Adrenal gland (tissue), 12 donors: Measurements from ENCODE around the gene ADCY4. TPM values are rescaled to one million over a fixed set of nuclear protein-coding genes. Genes with fewer than 3 reads are reported as not detected.

ENCODE experiments used
- DNase-seq, 7 donors: peaks; one replicate each; pipeline ENCODE4 v3.0.0-alpha.2; 2019 to 2020
- H3K27ac ChIP-seq, 5 donors: fragments of 200-600 bp; sonication (generic) in 4 of 5; 1 replicate in 3 of 5; 2 replicates in 2 of 5; pipeline versions ENCODE4 v1.5.1 to v1.8.0; 2016 to 2020; ENCODE audit warnings: mild to moderate bottlenecking in 1 of 5
- H3K27me3 ChIP-seq: fragments of 200-600 bp; 2 replicates; pipeline ENCODE4 v1.8.0; 2021
- H3K36me3 ChIP-seq, 2 donors: fragments of 200-600 bp; replicated peaks in 1 of 2; 1 replicate in 1 of 2; 2 replicates in 1 of 2; pipeline versions ENCODE4 v1.5.1 to v1.8.0; 2018 to 2022
- H3K4me1 ChIP-seq, 2 donors: fragments of 200-600 bp; replicated peaks in 1 of 2; 1 replicate in 1 of 2; 2 replicates in 1 of 2; pipeline versions ENCODE4 v1.5.1 to v1.8.0; 2018 to 2021
- H3K4me3 ChIP-seq, 4 donors: fragments of 200-600 bp; sonication (generic) in 3 of 4; one replicate each; pipeline ENCODE4 v1.5.1; 2016 to 2018
- H3K9me3 ChIP-seq, 3 donors: fragments of 200-600 bp; sonication (generic) in 1 of 3; replicated peaks in 1 of 3; 1 replicate in 2 of 3; 2 replicates in 1 of 3; pipeline versions ENCODE4 v1.5.1 to v1.8.0; 2016 to 2021
- CTCF ChIP-seq, 6 experiments: fragments of 450-650 bp in 4 of 6; fragments of 200-600 bp in 2 of 6; sonication (generic) in 1 of 6; IDR thresholded peaks; 1 replicate in 5 of 6; 2 replicates in 1 of 6; pipeline versions ENCODE4 v1.5.1 to v1.8.0; 2016 to 2021; ENCODE audit warnings: antibody characterized with exemption in 6 of 6, mild to moderate bottlenecking in 2 of 6, moderate library complexity in 1 of 6
- POLR2A ChIP-seq, 2 donors: fragments of 450-650 bp; IDR thresholded peaks; one replicate each; pipeline ENCODE4 v1.6.1; 2017; ENCODE audit warnings: antibody characterized with exemption in 2 of 2, mild to moderate bottlenecking in 2 of 2, moderate library complexity in 1 of 2
- WGBS, 4 donors: extraction: QIAGEN DNeasy Blood & Tissue Kit in 2 of 4; methylation state at CpG; one replicate each; pipeline versions ENCODE4 v1.1.5 to v1.1.7; 2013 to 2017; 5-methylcytosine and 5-hydroxymethylcytosine counted together
- intact Hi-C, 2 donors: fragments of 100-400 bp; cut with DNase I; formaldehyde crosslinking; loops; one replicate each; pipeline versions ENCODE4 v1.14.1 to v1.15.0; 2022 to 2023
- polyA plus RNA-seq, 3 donors: library from polyadenylated mRNA; stranded (reverse); fragments of 200-250 nt in 2 of 3; fragments of 350-450 nt in 1 of 3; fragmentation: Illumina TruSeq in 1 of 3; extraction: RNeasy Lipid Tissue Mini Kit (QIAGEN cat#74804) in 1 of 3; gene quantifications; one replicate each; pipeline ENCODE4 v1.2.3, GENCODE V29; 2013 to 2014
- total RNA-seq, 9 donors: library from RNA; depleted of rRNA in 4 of 9; stranded (reverse); fragments of >200 nt in 4 of 9; fragments of 120-200 nt in 1 of 9; fragmentation: NEBNext Ultra II Directional in 1 of 9; extraction: Animal tissue kit (Norgen Biotek cat#: 25700) in 1 of 9; gene quantifications; one replicate each; pipeline versions ENCODE4 v1.1.0 to v1.2.4, GENCODE V29; 2013 to 2023
- donor health status: healthy with polysubstance abuse.
- donor health status: Bipolar disorder and iron deficiency.
- donor health status: DM: yes; HTN: yes; CAD: no.
- donor health status: DM: no; HTN: no; CAD: no.
- donor health status: DM: no; HTN: no; CAD: no.
- donor health status: DM: yes; HTN: yes; CAD: no.

Gene ADCY4
- total and polyA plus RNA-seq, 12 donors: 3.9 to 70.1 (median 13.1) TPM

GRCh38 chr14:24340606-24341005, 5.7 kb upstream of the ADCY4 start:
- intact Hi-C loops: no loop called here
- TF ChIP-seq POLR2A (IDR thresholded peaks at IDR 0.05): no peak
- no peak for TF ChIP-seq CTCF (IDR thresholded peaks at IDR 0.05)
- DNase-seq: no peak
- Histone ChIP-seq H3K4me1 (no peaks in the 10 kb centered on the region), H3K27ac (no peak overlapping the region), H3K27me3 (no peaks in the 10 kb centered on the region), H3K36me3 (no peaks in the 10 kb centered on the region), H3K4me3 (no peak overlapping the region), H3K9me3 (no peaks in the 10 kb centered on the region)
- 75 to 100% (median 96%) methylated on average over 1 of the region's 1 CpG for WGBS, 4 donors

GRCh38 chr14:24339284-24340151, 4.6 kb upstream of the ADCY4 start, which contains the start of gene RIPK3:
Gene RIPK3 (minus strand): TSS chr14:24339991. CDS start chr14:24339826, 165 bp downstream.
- TF ChIP-seq POLR2A (IDR thresholded peaks at IDR 0.05) (no peak), CTCF (IDR thresholded peaks at IDR 0.05) (no peak)
- H3K36me3 ChIP-seq: no peaks in the 10 kb centered on the region
- intact Hi-C loops: no loop called here
- peaks cover 0 to 4% of the 10 kb centered on the region in 2 donors for H3K4me1 ChIP-seq
- WGBS, 4 donors: 39 to 55% (median 41%) methylated on average over 17 to 51 of the region's 51 CpGs
- peak within 1 kb of the TSS in 1 of 4 donors; percentile 42 for H3K4me3 ChIP-seq
- peaks cover 8% of the 10 kb centered on the region for H3K27me3 ChIP-seq
- no peak for DNase-seq
- H3K9me3 ChIP-seq: no peaks in the 10 kb centered on the region
- H3K27ac ChIP-seq: peak within 1 kb of the TSS in 1 of 5 donors; percentile 47

GRCh38 chr14:24338843-24339242, 4.0 kb upstream of the ADCY4 start:
- DNase-seq: no peak
- Histone ChIP-seq H3K27me3 (peaks cover 11% of the 10 kb centered on the region), H3K27ac (no peak overlapping the region), H3K4me3 (peak overlapping the region in 1 of 4 donors; percentile 42), H3K9me3 (no peaks in the 10 kb centered on the region), H3K36me3 (no peaks in the 10 kb centered on the region), H3K4me1 (peaks cover 0 to 10% of the 10 kb centered on the region in 2 donors)
- WGBS, 4 donors: 82 to 88% (median 84%) methylated on average over 12 to 14 of the region's 14 CpGs; no CpG with 5 or more reads in 1 of the 4 donors
- TF ChIP-seq CTCF (IDR thresholded peaks at IDR 0.05): no peak
- TF ChIP-seq POLR2A (IDR thresholded peaks at IDR 0.05): no peak
- intact Hi-C loops: no loop called here

- Histone ChIP-seq H3K27ac (no peak overlapping the region), H3K9me3 (no peaks in the 10 kb centered on the region), H3K36me3 (no peaks in the 10 kb centered on the region), H3K27me3 (peaks cover 11% of the 10 kb centered on the region), H3K4me1 (peaks cover 0 to 18% of the 10 kb centered on the region in 2 donors), H3K4me3 (no peak overlapping the region)
- no peak for DNase-seq
- 89 to 93% (median 90%) methylated on average over 8 of the region's 8 CpGs for whole genome bisulfite sequencing, 4 donors
- intact Hi-C loops: no loop called here
- TF ChIP-seq CTCF (IDR thresholded peaks at IDR 0.05) (no peak), POLR2A (IDR thresholded peaks at IDR 0.05) (no peak)
These were observed 2.9 kb upstream of the ADCY4 start for GRCh38 chr14:24337824-24338175.
